Muscle of arm (tissue), 12 donors: ENCODE data around the gene VAMP3. TPM values are rescaled to one million over a fixed set of nuclear protein-coding genes. Genes with fewer than 3 reads are reported as not detected.

ENCODE experiments used
- DNase-seq: peaks from one replicate; pipeline ENCODE4 v3.0.0-alpha.2; 2013
- polyA plus RNA-seq, 12 donors: library from polyadenylated mRNA; unstranded; fragments of 120-200 nt; gene quantifications; one replicate each; pipeline ENCODE4 v1.2.1, GENCODE V29; 2013; ENCODE audit not compliant: insufficient read length in 12 of 12

The VAMP3 gene
- polyA plus RNA-seq, 12 donors: 67.9 to 93.4 (median 83.2) TPM; not detected in 1

GRCh38 chr1:7808253-7808844, 37.3 kb downstream of the VAMP3 start:
- no peak for DNase-seq

GRCh38 chr1:7809742-7810141, 38.6 kb downstream of the VAMP3 start:
- DNase-seq: no peak

- DNase-seq: no peak
Observed at GRCh38 chr1:7810395-7810794, 39.3 kb downstream of the VAMP3 start.

DNA sequence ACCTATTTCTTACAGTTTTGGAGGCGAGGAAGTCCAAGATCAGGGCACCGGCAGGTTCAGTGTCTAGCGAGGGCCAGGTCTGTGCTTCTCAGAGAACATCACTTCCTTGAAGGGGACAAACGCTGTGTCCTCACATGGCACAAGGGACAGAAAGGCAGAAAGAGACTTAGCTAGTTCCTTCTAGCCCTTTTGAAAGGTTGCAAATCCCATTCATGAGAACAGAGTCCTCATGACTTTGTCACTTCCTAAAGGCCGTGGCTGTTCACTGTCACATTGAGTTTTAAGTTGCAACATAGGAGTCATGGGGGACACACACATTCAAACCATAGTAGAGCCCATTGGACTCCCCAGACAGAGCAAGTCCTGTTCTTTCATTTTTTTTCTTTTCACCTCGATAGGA, 40.4 kb downstream of the VAMP3 start:
- no peak for DNase-seq

DNA sequence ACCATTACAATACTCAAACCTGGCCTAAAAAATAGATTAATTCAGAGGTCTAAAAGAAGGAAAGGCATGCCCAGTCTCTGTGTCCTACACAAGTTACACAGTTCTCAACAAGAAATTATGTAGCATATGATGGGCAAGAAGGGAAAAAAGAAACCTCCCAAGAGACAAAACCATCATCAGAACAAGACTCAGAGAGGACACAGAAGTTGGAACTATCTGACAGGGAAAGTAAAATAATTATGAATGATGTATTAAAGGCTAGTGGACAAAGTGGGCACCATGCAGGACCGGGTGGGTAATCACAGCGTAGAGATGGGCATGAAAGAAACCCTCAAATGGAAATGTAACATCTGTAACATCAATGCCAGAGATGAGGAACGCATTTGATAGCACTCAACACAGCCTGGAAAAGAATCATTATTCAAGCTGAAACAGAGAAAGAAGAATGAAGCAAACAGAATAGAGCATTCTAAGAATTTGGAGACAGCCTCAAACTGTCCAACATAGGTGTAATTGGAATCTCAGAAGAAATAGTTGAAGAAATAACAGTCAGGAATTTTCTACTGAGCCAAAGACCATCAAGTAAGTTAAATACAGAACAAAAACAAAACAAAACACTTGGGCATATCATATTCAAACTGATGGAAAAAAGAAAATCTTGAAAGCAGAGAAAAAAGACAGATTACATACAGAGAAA, 42.7 kb downstream of the VAMP3 start:
- no peak for DNase-seq

GRCh38 chr1:7821282-7821681, 50.2 kb downstream of the VAMP3 start:
- no peak for DNase-seq

- no peak for DNase-seq
Observed at GRCh38 chr1:7824701-7825100, 53.6 kb downstream of the VAMP3 start.

- no peak for DNase-seq
Observed at GRCh38 chr1:7826363-7826762, 55.3 kb downstream of the VAMP3 start.

GRCh38 chr1:7827126-7827955, 56.2 kb downstream of the VAMP3 start:
- DNase-seq: no peak

Other genes starting within 250 kb of the VAMP3 start
- gene PER3, start 13.0 kb downstream of the VAMP3 start, polyA plus RNA-seq: 10 to 100 TPM in 3 of 12 donors, 1 to 10 TPM in 8, not detected in 1; 4.7 to 11.8 (median 8.1) TPM
- gene UTS2, start 81.8 kb downstream of the VAMP3 start, polyA plus RNA-seq: under 1 TPM in 2 of 12 donors, not detected in 10; 0.13 to 0.17 TPM
- under 1 TPM in 9 of 12 donors, not detected in 3; 0.03 to 0.54 (median 0.09) TPM for gene TNFRSF9, start 169.5 kb downstream of the VAMP3 start, polyA plus RNA-seq
- gene PARK7, start 190.4 kb downstream of the VAMP3 start, polyA plus RNA-seq: 100 to 1,000 TPM in 11 of 12 donors, not detected in 1; 238 to 336 (median 303) TPM